Measurements from ENCODE around the gene CCL17. TPM values are rescaled to one million over a fixed set of nuclear protein-coding genes. Genes with fewer than 3 reads are reported as not detected.

Gene CCL17
- total and polyA plus RNA-seq, 9 of the 15 experiments (the other 6 are each of a cell fraction or from before 2014, with no cell fraction given), result not detected

- Histone ChIP-seq H3K36me3 (ENCODE audit: control insufficient read depth, insufficient read depth, low read length) (no peaks in the 10 kb centered on the region), H3K79me2 (ENCODE audit: control insufficient read depth, insufficient read depth, low read length) (no peaks in the 10 kb centered on the region), H3K4me2 (ENCODE audit: insufficient read depth, low read length) (no peak overlapping the region), H2AFZ (ENCODE audit: low read depth, low read length) (no peak overlapping the region), H3K9ac (ENCODE audit: insufficient read depth in 1 of 2, low read depth in 2 of 2, low read length in 2 of 2) (no peak overlapping the region), H3K27ac (ENCODE audit: extremely low read depth, low read depth, low read length) (no peak overlapping the region), H3K9me3 (replicated peaks; ENCODE audit: control insufficient read depth, insufficient read depth, low read depth, low read length) (no peaks in the 10 kb centered on the region), H3K4me1 (replicated peaks in 1 of 2; ENCODE audit: control insufficient read depth in 2 of 2, insufficient read depth in 2 of 2, low read length in 2 of 2) (peaks cover 0 to 10% of the 10 kb centered on the region in 2 experiments; a peak in 2 of 5 replicates), H3K27me3 (ENCODE audit: control insufficient read depth in 2 of 2, insufficient read depth in 2 of 2, low read length in 2 of 2) (peaks cover 26 to 59% of the 10 kb centered on the region in 2 experiments; a peak in 4 of 5 replicates), H3K9me1 (ENCODE audit: control insufficient read depth, insufficient read depth, low read length) (no peaks in the 10 kb centered on the region), H3K4me3 (no peak overlapping the region), H4K20me1 (replicated peaks; ENCODE audit: control insufficient read depth, insufficient read depth, low read length) (no peaks in the 10 kb centered on the region)
- FAIRE-seq (no peak), ATAC-seq (no peak), DNase-seq (ENCODE audit: extremely low read depth in 1 of 4, low spot score in 3 of 4) (no peak)
- CTCF ChIA-PET (ENCODE audit: low intra/inter-chr PET ratio), result no interaction called here
- TF ChIP-seq ZNF395 (CRISPR knock-in tag; IDR thresholded peaks at IDR 0.05) (no peak), ZKSCAN3 (CRISPR knock-in tag; IDR thresholded peaks at IDR 0.05) (no peak), EP400 (IDR thresholded peaks at IDR 0.05) (no peak), NCOA4 (IDR thresholded peaks at IDR 0.05; ENCODE audit: partially characterized antibody) (no peak), MAFG (tag; conservative IDR thresholded peaks at IDR 0.05) (no peak), SMARCA4 (IDR thresholded peaks at IDR 0.05) (no peak), HNRNPK (IDR thresholded peaks at IDR 0.05; ENCODE audit: low read depth, low read length, poor library complexity, severe bottlenecking) (no peak), TRIM24 (IDR thresholded peaks at IDR 0.05) (no peak), TCFL5 (CRISPR knock-in tag; conservative IDR thresholded peaks at IDR 0.05) (no peak), SIN3A (IDR thresholded peaks at IDR 0.05; ENCODE audit: borderline replicate concordance in 2 of 2, control insufficient read depth in 1 of 2, low read depth in 2 of 2, low read length in 2 of 2) (no peak), CBX2 (IDR thresholded peaks at IDR 0.05; ENCODE audit: insufficient read depth, low read length, poor library complexity, severe bottlenecking) (no peak), POLR2AphosphoS2 (IDR thresholded peaks at IDR 0.05; ENCODE audit: low read length) (no peak), POLR2AphosphoS5 (IDR thresholded peaks at IDR 0.05; ENCODE audit: control insufficient read depth, insufficient read depth, low read depth, low read length) (no peak)
- TF ChIP-seq, protein P1, sequence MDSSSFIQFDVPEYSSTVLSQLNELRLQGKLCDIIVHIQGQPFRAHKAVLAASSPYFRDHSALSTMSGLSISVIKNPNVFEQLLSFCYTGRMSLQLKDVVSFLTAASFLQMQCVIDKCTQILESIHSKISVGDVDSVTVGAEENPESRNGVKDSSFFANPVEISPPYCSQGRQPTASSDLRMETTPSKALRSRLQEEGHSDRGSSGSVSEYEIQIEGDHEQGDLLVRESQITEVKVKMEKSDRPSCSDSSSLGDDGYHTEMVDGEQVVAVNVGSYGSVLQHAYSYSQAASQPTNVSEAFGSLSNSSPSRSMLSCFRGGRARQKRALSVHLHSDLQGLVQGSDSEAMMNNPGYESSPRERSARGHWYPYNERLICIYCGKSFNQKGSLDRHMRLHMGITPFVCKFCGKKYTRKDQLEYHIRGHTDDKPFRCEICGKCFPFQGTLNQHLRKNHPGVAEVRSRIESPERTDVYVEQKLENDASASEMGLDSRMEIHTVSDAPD (CRISPR knock-in tag; IDR thresholded peaks at IDR 0.05), result no peak
- in situ Hi-C loops (cut with MboI), result no loop called here
- POLR2A ChIA-PET, result interaction anchor here (1.1 kb wide), 1 partner anchor 17 kb away, joined by 4 read pairs; no protein-coding TSS in a partner anchor
- intact Hi-C loops (cut with micrococcal nuclease), result no loop called here
- no TSS peak for BruUV-seq (replicated peaks)
- 0% methylated on average over 4 of the region's 5 CpGs for WGBS (ENCODE audit: insufficient coverage, low coverage, missing lambda C conversion rate)
Measured at GRCh38 chr16:57386381-57386951, 18.1 kb upstream of the CCL17 start.
